RWPE1 (cell line): ENCODE results near the gene QRSL1.

ENCODE experiments used
- CTCF ChIA-PET: fragments of 350-600 bp; sonication (Branson Sonifier 250); formaldehyde crosslinking; extraction: SDS; loops from one replicate; lab custom pipeline; 2021; lab: Yijun Ruan, JAX
- POLR2A ChIA-PET: fragments of 400-600 bp; formaldehyde crosslinking; extraction: SDS; loops from one replicate; lab custom pipeline; 2020; ENCODE audit warnings: antibody characterized with exemption; ENCODE audit not compliant: low non-redundant PET; lab: Yijun Ruan, JAX
- DNase-seq: peaks from one replicate; pipeline ENCODE4 v3.0.0; 2012; ENCODE audit warnings: low spot score
- H3K27ac ChIP-seq: fragments of 450-650 bp; 2 replicates; pipeline ENCODE4 v1.5.1; 2017
- CTCF ChIP-seq: fragments of 450-650 bp; conservative IDR thresholded peaks from 2 replicates; pipeline ENCODE4 v1.5.1; 2017; ENCODE audit warnings: low read depth, mild to moderate bottlenecking

QRSL1 gene

GRCh38 chr6:106677282-106677681 lies 47.9 kb downstream of the QRSL1 start:
- H3K27ac ChIP-seq = no peak overlapping the region

GRCh38 chr6:106684011-106684410 lies 54.6 kb downstream of the QRSL1 start:
- ChIA-PET POLR2A (no interaction called here), CTCF (interaction anchor here (0.6 kb wide), 1 partner anchor 1786 kb away, joined by 4 read pairs; no protein-coding TSS in a partner anchor)
- no peak overlapping the region for H3K27ac ChIP-seq
- no peak for DNase-seq
- no peak for TF ChIP-seq CTCF

More at GRCh38 chr6:106677282-106677681, 47.9 kb downstream of the QRSL1 start:
- CTCF ChIA-PET = no interaction called here
- POLR2A ChIA-PET = no interaction called here
- DNase-seq = no peak
- no peak for TF ChIP-seq CTCF

GRCh38 chr6:106685833-106686232 lies 56.5 kb downstream of the QRSL1 start:
- no peak for TF ChIP-seq CTCF
- ChIA-PET POLR2A (no interaction called here), CTCF (no interaction called here)
- no peak for DNase-seq
- no peak overlapping the region for H3K27ac ChIP-seq

GRCh38 chr6:106688177-106688951 lies 59.0 kb downstream of the QRSL1 start:
- TF ChIP-seq CTCF = no peak
- POLR2A ChIA-PET = no interaction called here
- no peak overlapping the region for H3K27ac ChIP-seq
- CTCF ChIA-PET = interaction anchor here (0.7 to 1.3 kb wide), 2 partner anchors 55 to 79 kb away, joined by 3 read pairs; no protein-coding TSS in a partner anchor
- no peak for DNase-seq

- ChIA-PET CTCF (interaction anchor here (0.7 kb wide), 1 partner anchor 392 kb away, joined by 3 read pairs; no protein-coding TSS in a partner anchor), POLR2A (no interaction called here)
- DNase-seq = peak; percentile 33
- H3K27ac ChIP-seq = peak overlapping the region; percentile 45; the same call in 1 of the 2 replicates
- TF ChIP-seq CTCF = no peak
Observed at GRCh38 chr6:106692112-106692818, 62.9 kb downstream of the QRSL1 start.

- no peak overlapping the region for H3K27ac ChIP-seq
- CTCF ChIA-PET = interaction anchor here (0.7 kb wide), 1 partner anchor 391 kb away, joined by 3 read pairs; no protein-coding TSS in a partner anchor
- POLR2A ChIA-PET = no interaction called here
- no peak for TF ChIP-seq CTCF
- no peak for DNase-seq
Observed at GRCh38 chr6:106692819-106693208, 63.4 kb downstream of the QRSL1 start.
